KG1 (cell line): ENCODE measurements around the gene RAB19.
"Not testable (repeated sequence)": the region's sequence is repeated elsewhere in the genome, so short reads cannot be mapped to it uniquely, and the experiment has no call there.

Source experiments
- DNase-seq: peaks from one replicate; lab custom pipeline; 2025; lab: John Stamatoyannopoulos, UW

Gene RAB19

GRCh38 chr7:140402178-140402835 is 1.6 kb upstream of the RAB19 start:
- DNase-seq, result no peak

DNA sequence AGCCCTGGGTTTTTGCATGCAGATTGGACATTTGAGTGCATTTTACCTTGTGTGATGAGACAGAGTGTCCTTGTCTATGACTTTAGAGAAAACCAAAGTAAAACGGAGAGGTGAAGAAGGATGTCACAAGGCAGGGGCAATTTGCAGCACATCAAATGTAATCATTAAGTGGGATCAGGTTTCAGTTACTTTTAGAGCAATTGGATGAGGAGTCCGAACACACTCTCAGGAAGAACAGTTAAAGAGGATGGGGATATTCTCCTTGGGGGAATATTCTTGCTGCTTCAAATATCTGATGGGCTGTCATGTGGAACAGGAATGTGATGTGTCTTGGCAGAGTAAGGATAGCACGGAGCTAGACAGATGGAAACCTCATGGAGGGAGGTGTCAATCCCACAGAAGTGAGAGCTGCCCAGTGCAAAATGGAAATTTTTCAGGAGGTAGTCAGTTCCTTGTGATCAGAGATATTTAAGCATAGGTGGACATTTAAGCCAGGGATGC is 757 bp downstream of the RAB19 start:
- DNase-seq, result no peak

DNA sequence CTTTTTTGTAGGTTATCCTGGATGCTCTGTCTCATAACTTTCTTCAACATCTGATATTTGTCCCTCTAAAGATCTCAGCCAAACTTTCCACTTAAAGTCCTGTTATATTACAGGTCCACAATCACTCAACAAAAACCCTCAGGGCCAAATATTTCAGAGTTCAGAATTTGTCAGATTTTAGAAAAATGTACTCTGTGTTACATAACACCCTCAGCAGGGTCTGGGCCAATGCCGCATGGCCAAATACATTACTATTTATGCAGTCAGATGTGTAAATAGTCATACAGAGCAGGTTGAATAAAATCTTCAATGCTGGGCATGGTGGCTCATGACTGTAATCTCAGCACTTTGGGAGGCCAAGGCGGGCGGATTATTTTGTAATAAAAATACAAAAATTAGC is 11.5 kb downstream of the RAB19 start:
- no peak for DNase-seq

- DNase-seq, result not testable (repeated sequence)
Observed at GRCh38 chr7:140415816-140416215, 12.0 kb downstream of the RAB19 start.

GRCh38 chr7:140416560-140416959 is 12.7 kb downstream of the RAB19 start:
- no peak for DNase-seq

GRCh38 chr7:140417456-140418155 is 13.7 kb downstream of the RAB19 start:
- no peak for DNase-seq

DNA sequence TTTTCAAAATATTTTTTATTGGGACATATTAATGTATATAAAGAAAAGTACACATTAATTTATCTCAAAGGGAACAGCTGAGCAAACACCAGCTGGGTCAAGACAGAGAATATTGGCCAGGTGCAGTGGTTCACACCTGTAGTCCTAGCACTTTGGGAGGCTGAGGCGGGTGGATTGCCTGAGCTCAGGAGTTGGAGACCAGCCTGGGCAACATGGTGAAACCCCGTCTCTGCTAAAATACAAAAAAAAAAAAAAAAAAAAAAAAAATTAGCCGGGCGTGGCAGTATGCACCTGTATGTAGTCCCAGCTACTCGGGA is 14.3 kb downstream of the RAB19 start:
- DNase-seq, result not testable (repeated sequence)

GRCh38 chr7:140418653-140419052 is 14.8 kb downstream of the RAB19 start:
- DNase-seq, result no peak

GRCh38 chr7:140421521-140421920 is 17.7 kb downstream of the RAB19 start:
- DNase-seq, result no peak

- no peak for DNase-seq
Observed at GRCh38 chr7:140423501-140423900, 19.6 kb downstream of the RAB19 start.

DNA sequence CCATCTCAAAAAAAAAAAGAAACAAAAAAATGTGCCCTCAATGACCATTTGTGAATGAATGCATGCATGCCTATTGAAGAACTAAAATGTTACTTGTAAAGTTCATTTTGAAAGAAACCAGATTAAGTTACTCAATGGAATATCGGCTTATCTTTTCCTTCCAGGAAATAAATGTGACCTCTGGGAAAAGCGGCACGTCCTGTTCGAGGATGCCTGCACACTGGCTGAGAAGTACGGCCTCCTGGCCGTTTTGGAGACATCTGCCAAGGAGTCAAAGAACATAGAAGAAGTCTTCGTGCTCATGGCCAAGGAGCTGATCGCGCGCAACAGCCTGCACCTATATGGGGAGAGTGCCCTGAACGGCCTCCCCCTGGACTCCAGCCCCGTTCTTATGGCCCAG is 21.9 kb downstream of the RAB19 start:
- DNase-seq, result no peak

GRCh38 chr7:140426130-140426529 is 22.3 kb downstream of the RAB19 start:
- DNase-seq, result no peak

- no peak for DNase-seq
Observed at GRCh38 chr7:140433396-140433795, 29.5 kb downstream of the RAB19 start.

GRCh38 chr7:140435252-140435895 is 31.5 kb downstream of the RAB19 start:
- no peak for DNase-seq

DNA sequence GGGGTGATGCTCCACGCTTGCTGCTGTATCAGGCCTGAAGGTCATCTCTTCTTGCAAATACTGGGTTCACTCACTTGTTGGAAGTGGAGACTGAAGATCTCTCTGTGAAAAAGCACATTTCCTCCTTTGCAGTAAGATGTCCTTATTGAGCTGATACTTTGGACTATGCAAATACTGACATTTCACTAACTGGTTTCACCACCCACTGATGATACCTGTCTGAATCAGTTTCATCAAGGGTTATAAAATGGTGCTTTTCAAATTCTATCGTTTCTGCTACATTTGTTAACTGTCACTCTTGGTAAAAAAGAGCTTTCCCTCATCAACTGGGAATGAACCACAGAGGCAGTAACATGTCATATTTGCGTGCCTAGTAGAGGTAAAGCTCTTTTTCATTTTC is 35.5 kb downstream of the RAB19 start:
- DNase-seq, result no peak

GRCh38 chr7:140440593-140440992 is 36.7 kb downstream of the RAB19 start:
- DNase-seq, result no peak

DNA sequence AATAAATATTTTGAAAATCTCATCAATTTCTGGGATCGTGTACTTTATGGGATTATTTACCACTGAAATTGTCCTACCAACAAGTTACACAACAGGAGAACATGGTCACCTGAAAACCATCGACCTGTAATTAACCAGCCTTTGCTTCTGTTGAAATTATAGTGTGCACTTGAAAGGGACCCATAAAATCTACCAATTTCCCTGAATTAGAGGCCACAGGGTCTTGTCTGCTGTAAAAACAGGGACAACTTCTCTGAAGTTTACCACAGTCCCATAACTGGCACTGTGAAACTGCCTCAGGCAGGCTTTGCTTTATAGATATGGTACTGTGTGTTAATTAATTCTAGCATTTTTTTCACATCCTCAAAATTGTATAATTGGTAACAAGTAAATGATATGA is 37.7 kb downstream of the RAB19 start:
- DNase-seq, result no peak

DNA sequence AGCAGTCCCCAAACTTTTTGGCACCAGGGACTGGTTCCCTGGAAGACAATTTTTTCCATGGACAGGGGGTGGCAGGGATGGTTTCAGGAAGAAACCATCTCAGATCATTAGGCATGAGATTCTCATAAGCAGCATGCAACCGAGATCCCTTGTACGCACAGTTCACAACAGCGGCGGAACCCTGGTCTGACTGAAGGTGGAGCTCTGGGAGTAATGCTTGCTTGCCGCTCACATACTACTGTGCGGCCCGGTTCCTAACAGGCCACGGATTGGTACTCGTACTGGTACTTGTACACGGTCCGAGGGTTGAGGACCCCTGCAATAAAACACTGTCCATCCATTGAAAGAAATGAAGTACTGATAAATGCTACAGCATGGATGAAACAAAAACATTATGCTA is 42.6 kb downstream of the RAB19 start:
- no peak for DNase-seq

DNA sequence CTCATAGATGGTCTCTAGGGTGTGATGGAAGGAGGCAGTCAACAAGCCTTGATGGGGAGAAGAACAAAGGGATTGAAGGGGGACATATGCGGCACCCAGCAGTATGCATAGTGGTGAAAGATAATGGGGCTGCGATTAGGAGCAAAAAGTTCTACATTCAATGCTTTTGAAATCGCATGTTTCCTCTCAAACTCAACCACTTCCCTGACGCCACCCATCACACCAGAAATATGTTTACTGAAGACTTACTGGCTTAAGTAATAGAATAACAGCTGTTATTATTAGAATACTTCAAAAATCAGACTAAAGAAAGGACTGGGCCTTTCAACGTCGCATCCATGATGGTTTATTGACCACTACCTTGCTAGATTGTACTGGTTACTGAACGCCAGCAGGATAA is 44.0 kb downstream of the RAB19 start:
- DNase-seq, result no peak

DNA sequence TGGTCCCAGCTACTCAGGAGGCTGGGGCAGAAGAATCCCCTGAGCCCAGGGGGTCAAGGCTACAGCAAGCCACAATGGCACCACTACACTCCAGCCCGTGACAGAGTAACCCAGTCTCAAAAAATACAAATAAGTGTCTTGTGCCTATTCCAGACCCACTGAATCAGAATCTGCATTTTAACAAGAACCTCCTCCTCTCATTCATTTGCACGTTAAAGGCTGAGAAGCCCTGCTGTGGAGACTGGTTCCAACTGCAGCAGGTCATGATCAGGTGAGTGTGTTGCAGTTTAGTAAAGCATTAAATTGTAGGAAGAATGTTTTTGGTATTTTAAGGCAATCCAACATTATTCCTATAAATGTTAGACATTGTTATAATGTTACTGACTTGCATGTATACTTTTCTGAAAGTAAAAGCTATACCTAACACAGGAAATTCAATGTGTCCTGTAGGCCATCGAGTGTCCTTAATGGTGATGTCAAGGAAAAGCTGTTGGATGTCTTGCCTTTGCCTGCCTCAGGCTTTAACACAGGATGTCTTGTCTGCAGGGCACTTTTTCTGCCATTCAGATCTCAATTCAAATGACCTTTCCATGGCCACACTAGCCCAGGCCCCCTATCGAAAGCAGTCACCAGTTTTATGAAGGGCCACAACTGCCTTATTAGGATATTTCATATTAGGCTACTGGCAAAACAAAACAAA is 45.1 kb downstream of the RAB19 start:
- DNase-seq, result no peak

DNA sequence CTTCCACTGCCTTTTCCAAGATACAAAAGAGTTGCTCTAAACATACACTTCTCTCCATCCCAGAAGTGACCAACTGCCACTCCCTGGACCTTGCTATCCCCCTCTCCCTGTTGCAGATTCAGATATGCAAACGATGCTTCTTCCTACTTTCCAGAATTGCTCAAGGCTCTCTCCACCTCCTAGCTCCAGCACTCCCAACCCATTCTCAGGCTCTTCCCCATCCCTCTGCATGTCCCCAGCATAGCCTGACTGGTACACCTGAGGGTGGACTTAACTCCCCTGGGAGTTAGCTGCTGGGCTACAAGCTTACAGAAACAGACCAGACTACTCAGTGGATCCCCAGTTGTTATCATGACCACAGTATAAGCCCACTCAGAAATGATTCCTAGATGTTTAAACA is 47.9 kb downstream of the RAB19 start:
- DNase-seq, result no peak

- no peak for DNase-seq
Observed at GRCh38 chr7:140453273-140453672, 49.4 kb downstream of the RAB19 start.
